ENCODE measurements around the gene LBHD1. TPM values are rescaled to one million over a fixed set of nuclear protein-coding genes. Genes with fewer than 3 reads are reported as not detected.

The LBHD1 gene
- total and polyA plus RNA-seq, 2 of the 4 experiments (the other 2 are of a cell fraction) = 1.6 to 4.0 TPM

- H2BK5ac ChIP-seq (ENCODE audit: low read depth, low read length, poor library complexity, severe bottlenecking) = no peak overlapping the region
- in situ Hi-C loops (cut with MboI; ENCODE audit: low sequenced_read_pairs) = no loop called here
- H3K4me2 ChIP-seq (ENCODE audit: low read depth, low read length) = peak overlapping the region; percentile 86
- peak overlapping the region; percentile 72 for H4K91ac ChIP-seq (ENCODE audit: insufficient read depth, low read depth, low read length)
- H3K23ac ChIP-seq (ENCODE audit: low read depth, low read length) = peak overlapping the region; percentile 55; the same call in 1 of the 2 replicates
- peak overlapping the region; percentile 86; the same call in 1 of the 2 replicates for H3K27ac ChIP-seq (ENCODE audit: insufficient read depth, low read length)
- 83% methylated on average over 2 of the region's 5 CpGs; no CpG with 5 or more reads in 1 of the 2 experiments for WGBS, 2 experiments (ENCODE audit: extremely low coverage in 2 of 2, insufficient read length in 1 of 2)
- dilution Hi-C loops (cut with HindIII; ENCODE audit: low sequenced_read_pairs, unreplicated experiment) = no loop called here
- H3K4me3 ChIP-seq (ENCODE audit: insufficient read depth, low read depth, low read length) = no peak overlapping the region
- no peaks in the 10 kb centered on the region for H3K9me3 ChIP-seq (ENCODE audit: control insufficient read depth, insufficient read depth, low read length)
- peak overlapping the region; percentile 86; the same call in 1 of the 2 replicates for H3K4ac ChIP-seq (ENCODE audit: low read depth, low read length)
- peak overlapping the region; percentile 86 for H4K5ac ChIP-seq (ENCODE audit: low read depth, low read length)
- peak overlapping the region; percentile 97 for H2AK9ac ChIP-seq (replicated peaks; ENCODE audit: low read depth, low read length, poor library complexity)
- peaks cover 17% of the 10 kb centered on the region for H3K4me1 ChIP-seq (ENCODE audit: control insufficient read depth, insufficient read depth, low read length)
- ChIA-PET POLR2A (ENCODE audit: unreplicated experiment) (no interaction called here), CTCF (no interaction called here)
- no peak overlapping the region for H2BK15ac ChIP-seq (ENCODE audit: low read depth, low read length)
- BruUV-seq (replicated peaks) = no TSS peak
- peak overlapping the region; percentile 58 for H2AK5ac ChIP-seq (ENCODE audit: low read depth, low read length)
- H3K56ac ChIP-seq (ENCODE audit: extremely low read depth, insufficient read depth, low read length) = no peak overlapping the region
- no peaks in the 10 kb centered on the region for H3K27me3 ChIP-seq (ENCODE audit: control insufficient read depth, insufficient read depth, low read length)
- H2BK120ac ChIP-seq (ENCODE audit: low read depth, low read length) = no peak overlapping the region
- peak overlapping the region; percentile 88; the same call in 1 of the 2 replicates for H3K14ac ChIP-seq (replicated peaks; ENCODE audit: low read depth, low read length)
- no peak overlapping the region for H2BK20ac ChIP-seq (ENCODE audit: low read depth, low read length)
- DNase-seq = no peak
- H4K8ac ChIP-seq (ENCODE audit: low read depth in 2 of 2, low read length in 2 of 2) = peak overlapping the region; percentile 93 to 97; a peak in 3 of 4 replicates
- H2AFZ ChIP-seq (replicated peaks; ENCODE audit: low read length, poor library complexity) = no peak overlapping the region
- peaks cover 18% of the 10 kb centered on the region for H3K36me3 ChIP-seq (ENCODE audit: control insufficient read depth, insufficient read depth, low read length)
- peaks cover 20 to 58% of the 10 kb centered on the region in 2 experiments for H3K79me1 ChIP-seq (ENCODE audit: low read depth in 1 of 2, low read length in 2 of 2)
- no peak for ATAC-seq (ENCODE audit: low read depth)
- H4K20me1 ChIP-seq (ENCODE audit: insufficient read depth, low read length) = no peaks in the 10 kb centered on the region
- intact Hi-C loops (cut with micrococcal nuclease) = no loop called here
- H3K18ac ChIP-seq (ENCODE audit: low read depth, low read length) = no peak overlapping the region
- peak overlapping the region; percentile 82; the same call in 1 of the 2 replicates for H3K9ac ChIP-seq (ENCODE audit: low read depth, low read length)
- no peak for TF ChIP-seq BHLHE40 (IDR thresholded peaks at IDR 0.05; ENCODE audit: low read depth, low read length)
- no peak for TF ChIP-seq RFX5 (IDR thresholded peaks at IDR 0.05; ENCODE audit: low read depth, low read length)
- TF ChIP-seq RCOR1 (IDR thresholded peaks at IDR 0.05; ENCODE audit: insufficient replicate concordance, low read length) = no peak
- no peak for TF ChIP-seq CTCF (conservative IDR thresholded peaks at IDR 0.05; ENCODE audit: low read depth, low read length)
- no peak for TF ChIP-seq USF2 (IDR thresholded peaks at IDR 0.05; ENCODE audit: low read depth, low read length)
- no peak for TF ChIP-seq MXI1 (IDR thresholded peaks at IDR 0.05; ENCODE audit: borderline replicate concordance, low read depth, low read length)
- no peak for TF ChIP-seq RAD21 (IDR thresholded peaks at IDR 0.05; ENCODE audit: low read length)
- no peak for TF ChIP-seq SMC3 (IDR thresholded peaks at IDR 0.05; ENCODE audit: low read depth, low read length)
- H3K9me1 ChIP-seq (ENCODE audit: insufficient read depth, low read length) = peaks cover 17% of the 10 kb centered on the region
These were observed 36.3 kb upstream of the LBHD1 start for GRCh38 chr11:62708392-62708791.
